ENCODE measurements around the gene SP1.

DNA sequence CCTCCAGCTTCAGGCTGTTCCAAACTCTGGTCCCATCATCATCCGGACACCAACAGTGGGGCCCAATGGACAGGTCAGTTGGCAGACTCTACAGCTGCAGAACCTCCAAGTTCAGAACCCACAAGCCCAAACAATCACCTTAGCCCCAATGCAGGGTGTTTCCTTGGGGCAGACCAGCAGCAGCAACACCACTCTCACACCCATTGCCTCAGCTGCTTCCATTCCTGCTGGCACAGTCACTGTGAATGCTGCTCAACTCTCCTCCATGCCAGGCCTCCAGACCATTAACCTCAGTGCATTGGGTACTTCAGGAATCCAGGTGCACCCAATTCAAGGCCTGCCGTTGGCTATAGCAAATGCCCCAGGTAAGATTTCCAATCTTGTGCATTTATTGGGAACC lies 3.3 kb downstream of the SP1 start:
- TF ChIP-seq, protein P1, sequence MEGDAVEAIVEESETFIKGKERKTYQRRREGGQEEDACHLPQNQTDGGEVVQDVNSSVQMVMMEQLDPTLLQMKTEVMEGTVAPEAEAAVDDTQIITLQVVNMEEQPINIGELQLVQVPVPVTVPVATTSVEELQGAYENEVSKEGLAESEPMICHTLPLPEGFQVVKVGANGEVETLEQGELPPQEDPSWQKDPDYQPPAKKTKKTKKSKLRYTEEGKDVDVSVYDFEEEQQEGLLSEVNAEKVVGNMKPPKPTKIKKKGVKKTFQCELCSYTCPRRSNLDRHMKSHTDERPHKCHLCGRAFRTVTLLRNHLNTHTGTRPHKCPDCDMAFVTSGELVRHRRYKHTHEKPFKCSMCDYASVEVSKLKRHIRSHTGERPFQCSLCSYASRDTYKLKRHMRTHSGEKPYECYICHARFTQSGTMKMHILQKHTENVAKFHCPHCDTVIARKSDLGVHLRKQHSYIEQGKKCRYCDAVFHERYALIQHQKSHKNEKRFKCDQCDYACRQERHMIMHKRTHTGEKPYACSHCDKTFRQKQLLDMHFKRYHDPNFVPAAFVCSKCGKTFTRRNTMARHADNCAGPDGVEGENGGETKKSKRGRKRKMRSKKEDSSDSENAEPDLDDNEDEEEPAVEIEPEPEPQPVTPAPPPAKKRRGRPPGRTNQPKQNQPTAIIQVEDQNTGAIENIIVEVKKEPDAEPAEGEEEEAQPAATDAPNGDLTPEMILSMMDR (IDR thresholded peaks at IDR 0.05; ENCODE audit: insufficient read depth, low read length, poor library complexity, severe bottlenecking), result no peak
- TF ChIP-seq EZH2phosphoT487 (conservative IDR thresholded peaks at IDR 0.05; ENCODE audit: low read length), result no peak

All from SU-DHL-6 (cell line).